Ishikawa (cell line): ENCODE results near the gene CGB3.

ENCODE experiments used
- CEBPB ChIP-seq: IDR thresholded peaks from 2 replicates; pipeline ENCODE4 v1.6.1; 2012
- EGR1 ChIP-seq: IDR thresholded peaks from 2 replicates; pipeline ENCODE4 v1.6.1; 2012
- EP300 ChIP-seq: IDR thresholded peaks from 2 replicates; pipeline ENCODE4 v1.6.1; 2012; ENCODE audit warnings: borderline replicate concordance
- TAF1 ChIP-seq: IDR thresholded peaks from 2 replicates; pipeline ENCODE4 v1.6.1; 2012; ENCODE audit warnings: low read depth, mild to moderate bottlenecking
- TCF12 ChIP-seq: IDR thresholded peaks from 2 replicates; pipeline ENCODE4 v1.6.1; 2012; ENCODE audit warnings: low read depth
- YY1 ChIP-seq: IDR thresholded peaks from 2 replicates; pipeline ENCODE4 v1.6.1; 2012; ENCODE audit warnings: low read depth
- TF ChIP-seq, protein P1 (sequence below): IDR thresholded peaks from 2 replicates; pipeline ENCODE4 v1.6.1; 2012; ENCODE audit warnings: low read depth, mild to moderate bottlenecking
- TF ChIP-seq, protein P2 (sequence below): IDR thresholded peaks from 2 replicates; pipeline ENCODE4 v1.6.1; 2012

DNA sequence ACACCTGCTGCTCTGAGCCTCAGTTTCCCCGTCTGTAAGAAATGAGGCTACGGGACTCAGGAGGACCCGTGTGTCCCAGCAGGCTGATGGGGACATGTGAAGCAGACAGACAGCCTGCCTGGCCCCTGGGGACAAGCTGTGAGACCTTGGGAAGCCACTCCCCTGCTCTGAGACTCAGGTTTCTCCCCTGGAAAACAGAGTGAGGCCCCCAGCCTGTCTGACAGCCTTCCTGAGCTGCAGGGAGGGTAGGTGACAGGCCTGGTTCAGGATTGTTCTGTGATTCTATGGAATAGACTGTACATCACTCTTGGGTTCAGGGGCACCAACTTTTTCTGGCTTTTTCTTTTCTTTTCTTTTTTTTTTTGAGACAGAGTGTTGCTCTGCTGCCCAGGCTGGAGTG, 43.4 kb upstream of the CGB3 start:
- TF ChIP-seq, protein P1, sequence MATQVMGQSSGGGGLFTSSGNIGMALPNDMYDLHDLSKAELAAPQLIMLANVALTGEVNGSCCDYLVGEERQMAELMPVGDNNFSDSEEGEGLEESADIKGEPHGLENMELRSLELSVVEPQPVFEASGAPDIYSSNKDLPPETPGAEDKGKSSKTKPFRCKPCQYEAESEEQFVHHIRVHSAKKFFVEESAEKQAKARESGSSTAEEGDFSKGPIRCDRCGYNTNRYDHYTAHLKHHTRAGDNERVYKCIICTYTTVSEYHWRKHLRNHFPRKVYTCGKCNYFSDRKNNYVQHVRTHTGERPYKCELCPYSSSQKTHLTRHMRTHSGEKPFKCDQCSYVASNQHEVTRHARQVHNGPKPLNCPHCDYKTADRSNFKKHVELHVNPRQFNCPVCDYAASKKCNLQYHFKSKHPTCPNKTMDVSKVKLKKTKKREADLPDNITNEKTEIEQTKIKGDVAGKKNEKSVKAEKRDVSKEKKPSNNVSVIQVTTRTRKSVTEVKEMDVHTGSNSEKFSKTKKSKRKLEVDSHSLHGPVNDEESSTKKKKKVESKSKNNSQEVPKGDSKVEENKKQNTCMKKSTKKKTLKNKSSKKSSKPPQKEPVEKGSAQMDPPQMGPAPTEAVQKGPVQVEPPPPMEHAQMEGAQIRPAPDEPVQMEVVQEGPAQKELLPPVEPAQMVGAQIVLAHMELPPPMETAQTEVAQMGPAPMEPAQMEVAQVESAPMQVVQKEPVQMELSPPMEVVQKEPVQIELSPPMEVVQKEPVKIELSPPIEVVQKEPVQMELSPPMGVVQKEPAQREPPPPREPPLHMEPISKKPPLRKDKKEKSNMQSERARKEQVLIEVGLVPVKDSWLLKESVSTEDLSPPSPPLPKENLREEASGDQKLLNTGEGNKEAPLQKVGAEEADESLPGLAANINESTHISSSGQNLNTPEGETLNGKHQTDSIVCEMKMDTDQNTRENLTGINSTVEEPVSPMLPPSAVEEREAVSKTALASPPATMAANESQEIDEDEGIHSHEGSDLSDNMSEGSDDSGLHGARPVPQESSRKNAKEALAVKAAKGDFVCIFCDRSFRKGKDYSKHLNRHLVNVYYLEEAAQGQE = no peak
- TF ChIP-seq TCF12 = no peak
- TF ChIP-seq, protein P2, sequence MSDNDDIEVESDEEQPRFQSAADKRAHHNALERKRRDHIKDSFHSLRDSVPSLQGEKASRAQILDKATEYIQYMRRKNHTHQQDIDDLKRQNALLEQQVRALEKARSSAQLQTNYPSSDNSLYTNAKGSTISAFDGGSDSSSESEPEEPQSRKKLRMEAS = no peak
- TF ChIP-seq EGR1 = no peak
- TF ChIP-seq CEBPB = no peak
- TF ChIP-seq TAF1 = no peak
- no peak for TF ChIP-seq EP300
- TF ChIP-seq YY1 = no peak
